ENCODE results near the gene ARL6IP5.

ARL6IP5 gene

GRCh38 chr3:69051756-69052471, 32.8 kb upstream of the ARL6IP5 start, which contains the start of gene TMF1:
Gene TMF1, minus strand, starts transcription at chr3:69052333. Its CDS starts 247 bp downstream, at chr3:69052086.
- TF ChIP-seq SNAI2 (CRISPR knock-in tag; IDR thresholded peaks at IDR 0.05) (no peak), ESRRG (CRISPR knock-in tag; IDR thresholded peaks at IDR 0.05) (no peak), PPARA (CRISPR knock-in tag; IDR thresholded peaks at IDR 0.05; ENCODE audit: borderline replicate concordance) (no peak), POU6F1 (CRISPR knock-in tag; IDR thresholded peaks at IDR 0.05; ENCODE audit: borderline replicate concordance, low read depth) (no peak), GLIS3 (CRISPR knock-in tag; IDR thresholded peaks at IDR 0.05) (no peak), PATZ1 (CRISPR knock-in tag; IDR thresholded peaks at IDR 0.05; ENCODE audit: borderline replicate concordance) (no peak), CSRNP3 (CRISPR knock-in tag; IDR thresholded peaks at IDR 0.05) (no peak), OSR1 (CRISPR knock-in tag; IDR thresholded peaks at IDR 0.05) (no peak), TOX (CRISPR knock-in tag; IDR thresholded peaks at IDR 0.05; ENCODE audit: borderline replicate concordance) (no peak), TSHZ2 (CRISPR knock-in tag; IDR thresholded peaks at IDR 0.05) (no peak), CSDC2 (CRISPR knock-in tag; IDR thresholded peaks at IDR 0.05) (no peak), ZNF70 (CRISPR knock-in tag; IDR thresholded peaks at IDR 0.05) (no peak), ARNTL (CRISPR knock-in tag; IDR thresholded peaks at IDR 0.05; ENCODE audit: borderline replicate concordance, low read depth) (no peak), ZFP30 (CRISPR knock-in tag; IDR thresholded peaks at IDR 0.05) (no peak), ZFP3 (CRISPR knock-in tag; IDR thresholded peaks at IDR 0.05) (no peak)
- peak; percentile 95 for ATAC-seq

GRCh38 chr3:69052472-69052898, 32.3 kb upstream of the ARL6IP5 start:
- TF ChIP-seq TCF4 (CRISPR knock-in tag; IDR thresholded peaks at IDR 0.05; ENCODE audit: borderline replicate concordance): no peak
- TF ChIP-seq TSHZ2 (CRISPR knock-in tag; IDR thresholded peaks at IDR 0.05): no peak
- no peak for TF ChIP-seq SNAI2 (CRISPR knock-in tag; IDR thresholded peaks at IDR 0.05)
- TF ChIP-seq ESRRG (CRISPR knock-in tag; IDR thresholded peaks at IDR 0.05): no peak
- TF ChIP-seq GLIS3 (CRISPR knock-in tag; IDR thresholded peaks at IDR 0.05): no peak
- no peak for TF ChIP-seq TOX (CRISPR knock-in tag; IDR thresholded peaks at IDR 0.05; ENCODE audit: borderline replicate concordance)
- TF ChIP-seq CSRNP3 (CRISPR knock-in tag; IDR thresholded peaks at IDR 0.05): no peak
- no peak for TF ChIP-seq ARNTL (CRISPR knock-in tag; IDR thresholded peaks at IDR 0.05; ENCODE audit: borderline replicate concordance, low read depth)
- ATAC-seq: peak; percentile 3

Measured in SK-N-SH treated with all-trans-retinoic acid at 6 μM for 48 hours (cell line).